GM12891 (cell line): ENCODE measurements around the gene ZNF160.

Experiments used
- POLR2A ChIP-seq: IDR thresholded peaks from 2 replicates; pipeline ENCODE4 v1.6.1; 2011; ENCODE audit warnings: low read depth, low read length, control low read depth
- POLR2AphosphoS5 ChIP-seq: IDR thresholded peaks from 2 replicates; pipeline ENCODE4 v1.6.1; 2011; ENCODE audit warnings: low read depth, low read length, control low read depth

GRCh38 chr19:53102756-53103233 lies 427 bp downstream of the ZNF160 start:
- TF ChIP-seq POLR2AphosphoS5 = no peak
- TF ChIP-seq POLR2A = no peak
